HTR-8/SVneo (cell line): ENCODE results near the gene TRRAP.

Experiments used
- DNase-seq: peaks from one replicate; pipeline ENCODE4 v3.0.0; 2011; ENCODE audit warnings: low spot score, mixed read lengths; ENCODE audit not compliant: insufficient read length
- FAIRE-seq: peaks from 2 replicates; lab custom pipeline; 2011; peaks lifted over from hg19 to GRCh38; lab: Jason Lieb, UNC

Gene TRRAP

DNA sequence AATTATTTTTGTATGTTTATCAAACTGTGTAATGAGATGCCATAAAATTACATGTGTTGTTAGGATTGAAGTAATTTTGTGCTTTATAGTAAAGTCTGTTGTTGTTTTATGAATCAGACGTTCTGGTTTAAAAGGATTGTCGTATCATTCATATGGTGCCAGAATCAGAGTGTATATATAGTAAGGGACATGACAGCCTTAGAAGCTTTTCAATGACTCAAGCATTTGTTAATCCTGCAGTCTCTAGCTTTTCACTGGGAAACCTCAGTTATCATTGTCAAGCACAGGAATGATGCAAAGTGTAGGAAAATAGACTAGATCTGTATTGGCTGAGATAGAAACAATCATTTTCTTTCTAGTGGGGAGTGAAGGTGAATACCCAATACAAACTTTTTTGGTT, 57.5 kb downstream of the TRRAP start:
- no peak for FAIRE-seq

DNA sequence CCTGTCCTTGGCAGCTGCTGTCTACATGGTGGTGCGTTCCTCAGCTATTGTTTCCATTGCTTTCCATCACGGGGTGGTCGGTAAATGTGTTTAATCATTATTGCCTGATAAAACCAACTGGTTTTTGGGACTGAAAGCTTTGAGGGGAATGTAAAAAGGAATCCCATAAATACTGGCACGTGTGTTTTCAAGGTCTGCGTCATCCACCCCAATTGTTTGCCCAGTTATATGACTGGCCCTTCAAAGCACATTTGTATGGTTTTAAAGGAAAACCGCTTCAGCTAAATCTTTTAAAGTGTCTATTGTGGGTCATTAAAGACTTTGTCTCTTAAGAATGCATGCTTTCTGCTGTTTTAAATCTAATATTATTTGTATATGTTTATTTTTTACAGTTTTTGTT, 65.0 kb downstream of the TRRAP start:
- FAIRE-seq (no peak), DNase-seq (no peak)

More for the DNA sequence above, 57.5 kb downstream of the TRRAP start:
- no peak for DNase-seq

- no peak for FAIRE-seq
- DNase-seq: no peak
These were observed 66.1 kb downstream of the TRRAP start for GRCh38 chr7:98944386-98944785.

DNA sequence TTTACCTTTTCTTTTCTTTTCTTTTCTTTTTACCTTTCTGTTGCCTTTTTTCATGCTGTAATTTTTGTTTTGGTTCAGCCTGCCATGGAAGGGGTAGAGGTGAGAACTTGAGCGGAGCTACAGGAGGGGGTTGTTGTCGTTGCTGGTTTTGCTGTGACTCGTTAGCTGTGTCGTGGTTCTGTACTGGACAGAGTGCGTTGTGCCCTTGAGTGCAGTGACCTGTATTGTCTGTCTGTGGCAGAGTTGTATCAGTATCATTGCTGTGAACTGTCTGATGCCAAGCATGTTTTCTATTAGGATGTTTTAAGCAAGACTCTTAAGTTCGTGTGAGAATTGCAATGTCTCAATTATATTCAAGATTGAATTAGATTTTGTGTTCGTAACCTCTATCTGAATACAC, 67.5 kb downstream of the TRRAP start:
- FAIRE-seq (no peak), DNase-seq (no peak)

- no peak for DNase-seq
- peak; percentile 93 for FAIRE-seq
These were observed 68.1 kb downstream of the TRRAP start for GRCh38 chr7:98946389-98946788.

DNA sequence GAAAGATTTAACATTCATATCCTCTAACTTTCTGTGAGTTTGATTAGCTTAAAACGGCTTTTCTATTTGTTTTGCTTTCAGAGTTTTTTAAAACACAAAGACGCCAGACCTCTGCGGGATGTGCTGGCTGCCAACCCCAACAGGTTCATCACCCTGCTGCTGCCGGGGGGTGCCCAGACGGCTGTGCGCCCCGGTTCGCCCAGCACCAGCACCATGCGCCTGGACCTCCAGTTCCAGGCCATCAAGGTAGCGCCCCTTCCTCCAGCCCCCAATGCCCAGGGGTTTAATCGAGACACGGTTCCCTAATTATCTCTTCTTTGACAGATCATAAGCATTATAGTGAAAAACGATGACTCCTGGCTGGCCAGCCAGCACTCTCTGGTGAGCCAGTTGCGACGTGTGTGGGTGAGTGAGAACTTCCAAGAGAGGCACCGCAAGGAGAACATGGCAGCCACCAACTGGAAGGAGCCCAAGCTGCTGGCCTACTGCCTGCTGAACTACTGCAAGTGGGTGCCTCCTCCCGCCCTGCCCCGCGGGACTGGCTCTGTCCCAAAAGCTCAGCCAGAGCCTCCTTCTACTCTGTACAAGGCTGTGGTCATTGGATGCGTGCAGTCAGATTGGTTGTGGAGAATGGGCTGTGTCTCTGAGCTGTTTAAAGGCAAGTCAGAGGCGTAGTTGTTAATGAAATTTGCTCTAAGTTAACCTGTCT, 71.2 kb downstream of the TRRAP start:
- DNase-seq: no peak
- no peak for FAIRE-seq

DNA sequence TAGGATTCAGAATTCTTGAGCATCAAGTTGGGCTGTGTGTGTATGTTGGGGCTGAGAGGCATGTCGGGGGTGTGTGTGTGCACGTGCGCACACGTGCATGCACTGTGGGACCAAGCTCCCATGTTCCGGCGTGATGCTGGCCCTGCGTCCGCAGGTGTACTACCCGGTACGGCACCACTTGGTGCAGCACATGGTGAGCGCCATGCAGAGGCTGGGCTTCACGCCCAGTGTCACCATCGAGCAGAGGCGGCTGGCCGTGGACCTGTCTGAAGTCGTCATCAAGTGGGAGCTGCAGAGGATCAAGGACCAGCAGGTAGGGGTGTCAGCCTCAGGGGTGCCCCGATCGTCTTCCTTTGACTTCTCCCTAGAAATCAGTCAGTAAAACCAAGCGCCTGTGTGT, 77.7 kb downstream of the TRRAP start:
- DNase-seq: no peak
- no peak for FAIRE-seq

- DNase-seq (no peak), FAIRE-seq (no peak)
These were observed 78.1 kb downstream of the TRRAP start for GRCh38 chr7:98956469-98956868.

DNA sequence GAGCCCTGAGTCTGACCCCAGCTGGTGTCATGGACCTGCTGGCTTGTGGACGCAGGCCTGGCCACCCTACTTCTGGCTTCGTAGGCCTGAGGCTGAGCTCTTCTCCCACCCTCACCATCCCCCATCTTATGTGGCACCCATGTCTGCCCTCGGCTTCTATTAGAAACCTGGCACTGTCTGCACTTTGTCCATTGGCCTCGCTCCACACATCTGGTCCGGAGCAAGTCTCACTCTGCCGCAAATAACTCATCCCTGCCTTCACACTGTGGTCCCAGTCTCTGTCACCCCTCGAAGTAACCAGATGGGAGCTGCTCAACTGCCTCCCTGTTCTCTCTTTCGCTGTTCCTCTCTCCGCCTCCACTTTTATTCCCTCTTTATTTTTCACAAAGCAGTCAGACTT, 78.6 kb downstream of the TRRAP start:
- DNase-seq (no peak), FAIRE-seq (no peak)

DNA sequence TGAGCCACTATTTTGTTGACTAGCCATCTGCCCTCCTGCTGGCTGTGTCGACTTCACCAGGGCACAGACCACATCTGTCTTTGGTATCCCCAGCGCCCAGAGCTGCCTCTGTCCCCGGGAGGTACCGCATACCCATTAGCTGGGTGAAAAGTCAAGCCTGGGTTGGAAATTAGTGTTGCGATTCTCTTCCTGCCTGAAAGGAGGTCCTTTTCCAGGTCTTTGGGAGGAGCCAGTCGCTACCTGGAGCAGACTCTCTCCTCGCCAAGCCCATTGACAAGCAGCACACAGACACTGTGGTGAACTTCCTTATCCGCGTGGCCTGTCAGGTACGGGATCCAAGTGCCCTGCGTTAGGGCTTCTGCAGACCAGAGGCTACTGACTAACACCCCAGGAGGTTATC, 79.4 kb downstream of the TRRAP start:
- no peak for FAIRE-seq

DNA sequence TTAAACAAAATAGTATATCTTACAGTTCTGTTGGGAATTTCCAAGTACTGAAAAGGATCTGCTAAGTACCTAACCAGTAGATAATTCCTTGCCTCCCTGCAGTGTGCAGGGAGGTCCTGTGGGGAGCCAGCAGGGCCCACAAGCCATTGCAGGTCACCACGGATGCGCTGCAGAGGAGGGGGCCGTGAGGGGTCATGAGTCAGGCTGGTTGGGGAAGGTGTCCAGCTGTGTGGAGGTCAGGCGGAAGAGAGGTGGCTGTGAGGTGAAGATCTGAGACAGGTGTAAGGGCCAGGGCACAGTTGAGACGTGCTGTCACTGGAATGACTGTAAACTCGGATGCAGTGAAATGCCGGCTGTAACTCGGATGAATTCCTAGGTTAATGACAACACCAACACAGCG, 80.6 kb downstream of the TRRAP start:
- no peak for DNase-seq
- no peak for FAIRE-seq

More for the DNA sequence above, 79.4 kb downstream of the TRRAP start:
- DNase-seq: no peak

DNA sequence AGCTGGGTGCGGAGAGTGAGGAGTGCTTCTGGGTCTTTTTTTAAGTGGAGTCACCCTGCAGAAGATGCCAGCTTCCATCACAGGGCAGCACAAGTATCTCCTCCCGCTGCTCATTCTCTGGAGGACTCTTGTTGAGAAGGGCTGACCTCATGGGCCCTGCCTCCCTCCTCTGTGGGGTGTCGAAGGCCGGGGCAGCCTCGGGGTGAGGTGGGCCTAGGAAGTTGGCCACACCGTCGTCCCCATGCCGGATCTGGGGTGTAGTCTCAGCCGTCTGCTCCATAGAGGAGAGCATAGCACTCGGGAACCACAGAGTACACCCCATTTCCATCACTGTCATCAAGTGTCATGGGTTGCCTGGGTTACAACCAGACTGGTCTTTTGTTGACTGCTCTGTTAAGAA, 85.0 kb downstream of the TRRAP start:
- DNase-seq (no peak), FAIRE-seq (no peak)

GRCh38 chr7:98964596-98964995, 86.3 kb downstream of the TRRAP start:
- no peak for FAIRE-seq
- DNase-seq: no peak

DNA sequence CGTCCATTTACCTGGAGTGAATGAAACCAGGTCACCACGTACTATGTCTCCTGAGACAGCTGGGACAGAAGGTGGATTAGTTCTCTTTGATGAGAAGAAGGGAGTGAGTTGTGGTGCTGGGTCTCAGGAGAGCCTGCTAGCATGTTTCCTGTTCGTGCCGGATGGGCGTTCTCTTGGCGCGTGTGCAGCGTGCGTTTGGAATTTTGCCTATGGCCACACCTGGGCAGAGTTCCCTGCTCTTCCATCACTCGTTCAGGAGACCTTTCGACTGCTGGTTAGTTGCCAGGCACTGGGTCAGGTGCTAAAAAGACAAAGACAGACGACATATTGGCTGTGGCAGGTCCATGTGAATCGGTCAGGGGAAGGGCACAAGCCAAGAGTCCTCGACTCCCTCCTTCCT, 90.3 kb downstream of the TRRAP start:
- FAIRE-seq (no peak), DNase-seq (no peak)

DNA sequence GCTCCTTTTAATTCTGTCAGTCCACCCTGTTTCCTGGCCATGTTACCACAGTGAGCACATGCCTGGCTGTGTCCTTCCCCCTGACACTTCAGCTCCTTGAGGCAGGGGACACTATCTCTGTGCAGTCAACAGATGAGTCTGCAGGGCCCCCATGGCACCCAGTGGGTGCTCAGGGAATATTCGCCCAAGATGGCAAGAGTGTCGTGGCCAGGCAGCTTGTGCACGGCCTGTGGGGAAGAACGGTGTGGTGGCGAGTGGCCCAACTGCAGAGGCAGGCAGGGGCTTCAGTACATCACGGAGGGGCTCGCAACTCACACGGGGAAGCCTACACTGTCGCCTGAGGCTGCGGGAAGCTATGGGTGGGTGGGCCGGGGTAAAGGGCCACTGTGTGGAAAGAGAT, 91.1 kb downstream of the TRRAP start:
- DNase-seq (no peak), FAIRE-seq (no peak)

GRCh38 chr7:98970016-98970615, 91.8 kb downstream of the TRRAP start:
- FAIRE-seq (no peak), DNase-seq (no peak)

- no peak for DNase-seq
- no peak for FAIRE-seq
These were observed 92.5 kb downstream of the TRRAP start for GRCh38 chr7:98970805-98971204.

- FAIRE-seq: no peak
- no peak for DNase-seq
These were observed 95.9 kb downstream of the TRRAP start for GRCh38 chr7:98974205-98974604.

DNA sequence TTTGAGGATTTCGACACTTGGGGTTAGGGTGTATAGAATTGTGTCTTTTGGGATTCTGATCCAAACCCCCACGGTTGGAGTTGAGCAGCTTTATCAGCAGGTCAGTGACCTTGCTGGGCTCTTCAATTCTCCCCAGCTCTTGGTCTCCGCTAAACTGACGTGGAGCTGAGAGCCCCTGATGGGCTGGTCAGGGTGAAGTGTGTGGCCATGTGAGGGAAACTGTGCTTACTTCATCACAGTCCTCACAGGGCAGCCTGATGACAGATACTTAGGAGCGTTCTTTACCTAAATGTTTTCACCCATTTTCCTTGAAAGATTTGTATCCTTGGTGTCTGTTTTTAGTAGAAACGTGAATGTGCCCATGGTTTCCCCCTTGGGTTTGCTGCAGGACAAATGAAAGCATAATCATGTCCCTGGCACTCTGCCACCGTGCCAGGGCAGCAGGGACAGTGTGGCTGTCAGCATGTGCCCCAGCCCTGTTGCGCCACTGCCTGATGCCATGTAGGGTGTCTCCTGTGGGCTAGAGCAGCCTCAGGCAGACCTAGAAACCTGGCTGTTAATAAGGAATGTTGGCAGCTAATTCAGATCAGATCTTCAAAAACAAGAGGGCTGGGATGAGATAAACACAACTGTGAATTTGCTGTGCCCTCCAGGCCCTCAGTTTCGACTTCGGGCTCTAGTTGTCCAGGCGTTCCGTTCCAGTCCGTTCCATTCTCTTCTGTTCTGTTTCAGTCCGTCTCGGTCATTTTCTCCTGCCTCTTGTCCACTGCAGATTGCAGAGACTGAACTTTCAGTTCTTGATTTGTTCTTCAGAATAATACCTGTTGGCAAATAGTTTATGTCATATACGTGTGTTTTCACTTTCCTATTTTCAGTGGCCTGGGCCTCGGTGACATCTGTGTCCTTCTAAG, 96.8 kb downstream of the TRRAP start:
- no peak for FAIRE-seq
- DNase-seq: no peak

DNA sequence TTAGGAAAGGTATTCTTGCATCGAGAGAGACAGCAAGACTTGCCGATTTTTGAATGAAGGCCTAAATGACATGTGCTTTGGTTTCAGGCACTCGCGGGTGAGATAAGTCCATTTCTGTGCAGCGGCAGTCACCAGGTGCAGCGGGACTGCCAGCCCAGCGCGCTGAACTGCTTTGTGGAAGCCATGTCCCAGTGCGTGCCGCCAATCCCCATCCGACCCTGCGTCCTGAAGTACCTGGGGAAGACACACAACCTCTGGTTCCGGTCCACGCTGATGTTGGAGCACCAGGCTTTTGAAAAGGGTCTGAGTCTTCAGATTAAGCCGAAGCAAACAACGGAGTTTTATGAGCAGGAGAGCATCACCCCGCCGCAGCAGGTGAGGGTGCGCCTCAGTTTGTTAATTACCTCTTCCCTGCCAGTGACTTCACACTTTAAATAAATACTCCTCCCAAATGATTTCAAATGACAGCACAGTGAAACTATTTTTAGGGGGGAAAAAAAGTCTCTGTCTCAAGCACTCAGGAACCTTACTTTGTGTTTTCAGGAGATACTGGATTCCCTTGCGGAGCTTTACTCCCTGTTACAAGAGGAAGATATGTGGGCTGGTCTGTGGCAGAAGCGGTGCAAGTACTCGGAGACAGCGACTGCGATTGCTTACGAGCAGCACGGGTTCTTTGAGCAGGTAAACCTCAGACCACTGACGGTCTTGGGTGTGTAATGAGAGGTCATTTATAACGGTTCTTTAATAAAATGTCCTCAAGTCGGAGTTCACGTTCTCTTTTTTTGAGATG, 98.3 kb downstream of the TRRAP start:
- no peak for FAIRE-seq
- no peak for DNase-seq
